GM12891 (cell line): ENCODE data around the gene SULT1C2. TPM values are rescaled to one million over a fixed set of nuclear protein-coding genes. Genes with fewer than 3 reads are reported as not detected.

ENCODE experiments used
- DNase-seq: peaks from one replicate; pipeline ENCODE4 v3.0.0; 2011; ENCODE audit warnings: low spot score; ENCODE audit not compliant: insufficient read length
- FAIRE-seq: peaks from 2 replicates; lab custom pipeline; 2011; peaks lifted over from hg19 to GRCh38; lab: Jason Lieb, UNC
- PAX5 ChIP-seq: IDR thresholded peaks from 2 replicates; pipeline ENCODE4 v1.6.1; 2011; ENCODE audit warnings: low read length, moderate library complexity, mild to moderate bottlenecking; ENCODE audit not compliant: insufficient read depth, severe bottlenecking
- POLR2A ChIP-seq: IDR thresholded peaks from 2 replicates; pipeline ENCODE4 v1.6.1; 2011; ENCODE audit warnings: low read depth, low read length, control low read depth
- POLR2AphosphoS5 ChIP-seq: IDR thresholded peaks from 2 replicates; pipeline ENCODE4 v1.6.1; 2011; ENCODE audit warnings: low read depth, low read length, control low read depth
- POU2F2 ChIP-seq: IDR thresholded peaks from 2 replicates; pipeline ENCODE4 v1.6.1; 2011; ENCODE audit warnings: low read depth, mild to moderate bottlenecking, control low read depth, low read length, moderate library complexity
- SPI1 ChIP-seq: IDR thresholded peaks from 2 replicates; pipeline ENCODE4 v1.6.1; 2011; ENCODE audit warnings: low read depth, low read length, control low read depth
- TAF1 ChIP-seq: IDR thresholded peaks from 2 replicates; pipeline ENCODE4 v1.6.1; 2011; ENCODE audit warnings: low read depth, low read length, control low read depth
- polyA plus RNA-seq: library from polyadenylated mRNA; unstranded; fragments of >200 nt; gene quantifications from one replicate; pipeline ENCODE4 v1.2.1, GENCODE V29; 2012; ENCODE audit warnings: low read depth, missing spikeins, inconsistent platforms; ENCODE audit not compliant: missing spikeins

The SULT1C2 gene
- 0.03 TPM for polyA plus RNA-seq

DNA sequence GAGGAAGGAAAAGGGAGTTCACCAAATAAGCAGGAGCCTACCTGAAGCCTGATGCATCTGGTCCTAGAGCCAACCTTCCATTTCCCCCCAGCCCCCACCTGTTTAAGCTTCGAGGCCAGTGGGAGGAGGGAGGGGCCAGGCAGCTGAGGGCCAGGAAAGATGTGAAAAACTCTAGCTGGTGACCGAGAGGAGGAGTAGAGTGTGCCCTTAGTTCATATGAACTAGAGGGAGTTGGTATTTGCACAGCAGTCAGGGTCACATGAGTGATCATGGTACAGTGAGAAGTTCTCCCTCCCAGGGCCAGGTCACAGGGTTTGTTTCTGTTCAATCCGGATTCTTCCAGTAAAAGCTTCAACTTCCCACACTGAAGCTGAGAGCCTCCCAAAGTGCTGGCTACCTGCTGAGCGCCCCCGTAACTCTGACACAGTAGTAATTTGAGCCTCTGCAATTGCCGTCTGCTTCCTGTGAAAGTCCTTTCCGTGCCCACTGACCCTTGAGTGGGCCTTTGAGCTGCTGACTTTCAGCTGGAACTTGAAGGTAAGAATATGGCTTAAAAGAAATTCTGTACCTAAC lies at the start of gene SULT1C2:
Gene SULT1C2, plus strand, starts transcription at position 362 of the 573 bp plus-strand sequence. CDS start 4,773 bp downstream, outside the sequence.
- no peak for DNase-seq
- no peak for FAIRE-seq
- TF ChIP-seq POU2F2 (no peak), TAF1 (no peak), PAX5 (no peak), SPI1 (no peak), POLR2A (no peak), POLR2AphosphoS5 (no peak)

GRCh38 chr2:108239786-108240185 lies 48.9 kb upstream of the SULT1C2 start, which contains the start of gene SULT1C3:
Gene SULT1C3 (plus strand): TSS chr2:108239968. CDS start chr2:108247195, 7,227 bp downstream.
- no peak for DNase-seq
- FAIRE-seq: no peak
- no peak for TF ChIP-seq POU2F2
- no peak for TF ChIP-seq TAF1
- TF ChIP-seq POLR2A: no peak
- no peak for TF ChIP-seq PAX5
- TF ChIP-seq SPI1: no peak
- no peak for TF ChIP-seq POLR2AphosphoS5

DNA sequence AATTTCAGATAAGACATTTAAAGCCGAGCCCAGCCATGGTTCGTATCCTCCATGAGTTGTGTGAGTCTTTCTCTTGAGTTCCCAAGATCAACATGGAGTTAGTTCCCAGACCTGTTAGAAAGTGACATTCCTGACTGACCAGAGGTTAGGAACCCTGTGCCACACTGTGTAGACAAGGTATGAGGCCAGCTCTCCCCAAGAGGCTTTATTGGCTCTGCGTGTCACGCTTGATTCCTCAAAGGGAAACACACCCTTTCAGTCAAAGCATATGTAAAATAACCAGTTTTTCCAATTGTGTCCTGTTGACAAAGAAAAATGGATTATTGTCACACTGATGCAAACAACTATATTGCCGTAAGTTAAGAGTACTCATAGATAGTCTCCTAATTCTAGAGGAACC lies 47.7 kb upstream of the SULT1C2 start:
- no peak for FAIRE-seq
- DNase-seq: no peak
- TF ChIP-seq POLR2AphosphoS5 (no peak), POU2F2 (no peak), PAX5 (no peak), TAF1 (no peak), POLR2A (no peak), SPI1 (no peak)

GRCh38 chr2:108243566-108243965 lies 45.1 kb upstream of the SULT1C2 start:
- FAIRE-seq (no peak), DNase-seq (no peak)
- no peak for TF ChIP-seq PAX5
- no peak for TF ChIP-seq POU2F2
- no peak for TF ChIP-seq POLR2AphosphoS5
- no peak for TF ChIP-seq SPI1
- TF ChIP-seq TAF1: no peak
- TF ChIP-seq POLR2A: no peak

DNA sequence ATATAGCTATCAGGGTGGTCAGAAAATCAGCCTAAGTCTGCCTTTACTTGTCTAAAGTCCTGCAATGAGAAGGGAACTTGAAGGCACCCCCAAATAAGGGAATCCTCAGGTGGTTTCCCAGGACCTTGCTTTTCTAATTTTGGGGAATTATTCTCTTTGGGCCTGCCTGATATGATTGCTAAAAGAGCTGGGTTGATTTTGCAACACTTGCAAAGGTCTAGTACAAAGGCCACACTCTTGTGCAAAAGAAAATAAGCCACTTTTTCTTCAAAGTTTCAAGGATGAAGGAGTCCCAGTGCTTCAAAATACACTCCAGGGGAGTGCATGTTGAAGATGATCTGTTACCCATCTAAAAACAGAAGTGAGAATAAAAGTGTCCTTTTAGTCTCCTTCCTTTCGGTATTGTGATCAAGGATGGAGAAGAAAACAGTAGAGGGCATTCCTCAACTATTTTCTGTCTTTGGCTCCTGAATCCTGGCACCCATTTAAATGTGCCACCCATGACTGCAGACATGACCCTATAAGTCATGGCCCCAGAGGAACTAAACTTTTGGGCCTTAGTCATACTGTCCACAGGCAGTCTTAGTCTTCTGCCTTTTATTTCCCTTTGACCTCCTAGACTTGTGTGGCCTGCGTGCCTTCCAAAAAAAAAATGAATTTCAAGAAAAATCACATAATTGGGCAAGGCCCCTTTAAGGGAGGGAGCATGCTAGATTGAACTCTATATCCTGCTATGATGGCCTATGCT lies 43.9 kb upstream of the SULT1C2 start:
- TF ChIP-seq SPI1: no peak
- no peak for TF ChIP-seq POLR2A
- no peak for TF ChIP-seq POU2F2
- TF ChIP-seq PAX5: no peak
- TF ChIP-seq POLR2AphosphoS5: no peak
- TF ChIP-seq TAF1: no peak
- no peak for FAIRE-seq
- no peak for DNase-seq

- DNase-seq: no peak
- TF ChIP-seq PAX5: no peak
- TF ChIP-seq POLR2AphosphoS5: no peak
- no peak for TF ChIP-seq POLR2A
- no peak for TF ChIP-seq TAF1
- TF ChIP-seq SPI1: no peak
- TF ChIP-seq POU2F2: no peak
- no peak for FAIRE-seq
These were observed 35.6 kb upstream of the SULT1C2 start for GRCh38 chr2:108253106-108253505.

DNA sequence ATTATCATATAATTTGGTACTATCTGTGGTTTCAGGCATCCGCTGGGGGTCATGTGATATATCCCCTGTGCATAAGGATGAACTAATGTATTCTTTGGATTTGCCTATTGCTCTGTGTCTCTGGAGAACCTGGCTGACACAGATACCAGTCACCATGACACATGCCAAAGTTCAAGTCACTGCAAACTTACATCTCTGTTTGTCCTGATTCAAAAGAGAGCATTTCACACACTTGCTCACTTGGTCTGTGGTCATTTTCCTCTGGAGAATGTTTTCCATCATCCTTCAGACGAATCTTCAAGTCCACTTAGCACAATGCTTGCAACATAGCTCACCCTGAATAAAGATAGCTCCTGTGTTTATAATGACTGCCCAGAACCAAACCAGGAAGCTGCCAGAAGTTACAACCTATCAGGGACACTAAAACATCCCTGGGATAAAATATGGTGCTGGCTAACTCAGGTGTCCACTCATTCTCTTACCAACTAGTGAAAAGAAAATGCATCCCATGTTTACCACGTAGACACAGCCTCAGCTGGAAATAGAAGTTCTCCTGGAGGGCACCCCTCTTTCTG lies 30.9 kb upstream of the SULT1C2 start:
- FAIRE-seq (no peak), DNase-seq (no peak)
- TF ChIP-seq POLR2A (no peak), SPI1 (no peak), TAF1 (no peak), POLR2AphosphoS5 (no peak), POU2F2 (no peak), PAX5 (no peak)

DNA sequence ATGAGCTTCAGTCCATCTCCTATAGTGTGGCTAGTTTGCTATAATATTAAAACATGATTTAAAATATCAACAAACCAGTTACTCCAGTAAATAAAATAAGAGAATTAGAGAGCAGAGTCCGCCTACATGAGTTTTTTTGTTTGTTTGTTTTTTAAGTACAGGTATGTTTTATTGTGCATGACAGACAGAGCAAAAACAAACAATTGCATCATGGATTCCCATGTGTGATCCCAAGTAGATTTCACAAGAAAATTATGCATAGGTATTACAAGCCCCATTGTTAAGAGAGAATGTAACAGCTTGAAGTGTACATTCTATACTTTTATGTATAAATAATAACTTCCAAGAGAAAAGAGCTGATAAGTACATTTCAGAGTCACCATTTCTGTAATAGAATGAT lies 27.9 kb upstream of the SULT1C2 start:
- no peak for FAIRE-seq
- TF ChIP-seq POU2F2 (no peak), PAX5 (no peak), TAF1 (no peak), POLR2AphosphoS5 (no peak), SPI1 (no peak), POLR2A (no peak)

GRCh38 chr2:108262036-108262435 lies 26.7 kb upstream of the SULT1C2 start:
- FAIRE-seq: no peak
- no peak for TF ChIP-seq SPI1
- no peak for TF ChIP-seq POU2F2
- no peak for TF ChIP-seq TAF1
- no peak for TF ChIP-seq POLR2AphosphoS5
- TF ChIP-seq POLR2A: no peak
- TF ChIP-seq PAX5: no peak
- no peak for DNase-seq

More for the DNA sequence above, 27.9 kb upstream of the SULT1C2 start:
- DNase-seq: no peak

- FAIRE-seq (no peak), DNase-seq (no peak)
- TF ChIP-seq POLR2A: no peak
- no peak for TF ChIP-seq POLR2AphosphoS5
- TF ChIP-seq PAX5: no peak
- no peak for TF ChIP-seq TAF1
- no peak for TF ChIP-seq POU2F2
- no peak for TF ChIP-seq SPI1
These were observed 25.3 kb upstream of the SULT1C2 start for GRCh38 chr2:108263401-108263800.
